ENCODE measurements around the gene ASAP3. TPM values are rescaled to one million over a fixed set of nuclear protein-coding genes. Genes with fewer than 3 reads are reported as not detected.
A peak's percentile ranks its signal among the peaks of the same experiment; 100 is the strongest.

ASAP3 gene
- total RNA-seq, 1 experiment from 2014 or later: 24.0 TPM

DNA sequence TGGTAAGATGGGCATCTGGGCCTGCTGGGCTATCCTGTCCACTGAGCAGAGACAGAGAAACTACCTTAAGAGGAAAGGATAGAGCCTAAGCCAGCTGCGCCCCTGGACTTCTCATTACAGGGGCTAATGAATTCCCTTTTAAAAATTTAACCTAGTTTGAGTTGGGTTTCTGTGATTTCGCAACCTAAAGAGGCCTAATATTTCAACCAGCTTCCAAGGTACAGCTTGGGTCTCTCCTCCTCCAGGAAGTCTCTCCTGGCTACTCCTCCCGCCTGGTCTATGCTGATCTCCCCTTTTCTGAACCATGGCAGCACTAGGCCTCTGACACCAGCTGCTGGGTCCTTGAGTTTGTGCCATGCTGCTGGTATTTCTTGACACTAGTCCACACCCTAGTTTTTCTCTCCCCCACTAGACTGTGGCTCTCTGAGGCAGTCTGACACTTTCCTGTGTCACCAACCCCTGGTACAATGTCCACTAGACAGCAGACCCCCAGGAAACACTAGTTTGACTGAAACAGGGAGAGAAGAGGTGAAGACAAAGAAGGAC is 30.5 kb downstream of the ASAP3 start:
- no peaks in the 10 kb centered on the region for H3K27me3 ChIP-seq
- H3K36me3 ChIP-seq: peaks cover 3% of the 10 kb centered on the region
- H3K9me3 ChIP-seq (replicated peaks): no peaks in the 10 kb centered on the region
- no peak overlapping the region for H3K4me3 ChIP-seq
- H3K4me1 ChIP-seq: no peaks in the 10 kb centered on the region
- DNase-seq: no peak
- no peak overlapping the region for H3K27ac ChIP-seq

DNA sequence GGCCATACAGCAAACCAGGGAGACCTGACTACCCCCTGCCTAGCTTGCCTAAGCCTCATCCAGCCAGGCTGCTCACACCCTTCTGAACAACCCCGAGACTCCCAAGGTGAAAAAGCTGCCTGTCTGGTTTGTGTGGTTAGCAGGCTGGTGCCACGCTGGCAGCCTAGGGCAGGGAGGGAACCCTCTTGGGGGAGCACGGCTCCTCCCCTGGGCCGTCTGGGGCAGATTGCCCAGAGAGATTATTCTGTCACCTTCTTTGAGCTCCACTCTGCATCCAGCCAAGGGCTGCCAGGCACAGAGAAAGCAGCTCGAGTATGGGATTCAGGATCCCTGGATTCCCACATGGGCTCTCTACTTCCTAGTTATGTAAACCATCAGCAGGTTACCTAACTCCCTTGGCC is 32.0 kb downstream of the ASAP3 start:
- Histone ChIP-seq H3K27ac (no peak overlapping the region), H3K9me3 (replicated peaks) (no peaks in the 10 kb centered on the region), H3K27me3 (no peaks in the 10 kb centered on the region), H3K4me3 (no peak overlapping the region), H3K4me1 (no peaks in the 10 kb centered on the region; the same call in 1 of the 2 replicates), H3K36me3 (peaks cover 3% of the 10 kb centered on the region)
- no peak for DNase-seq

DNA sequence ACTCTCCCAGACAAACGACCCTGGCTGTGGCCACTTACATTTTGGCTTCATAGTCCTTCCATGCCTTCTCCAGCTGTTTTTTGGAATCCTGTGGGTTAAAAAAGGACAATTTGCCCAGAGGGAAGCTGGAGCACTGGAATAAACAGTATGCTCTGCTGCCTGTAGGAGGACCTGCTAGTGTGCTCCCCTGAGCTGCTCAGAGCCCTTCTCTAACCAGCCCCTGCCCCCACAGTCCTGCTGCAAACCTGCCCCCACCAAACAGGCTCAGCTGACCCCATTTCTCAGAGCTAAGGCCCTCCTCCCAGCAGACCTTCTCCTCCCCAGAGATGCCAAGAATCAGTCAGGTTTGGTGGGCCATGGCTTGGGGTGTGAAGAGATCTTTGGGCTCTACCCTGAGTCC is 32.5 kb downstream of the ASAP3 start:
- Histone ChIP-seq H3K27ac (no peak overlapping the region), H3K27me3 (no peaks in the 10 kb centered on the region), H3K9me3 (replicated peaks) (no peaks in the 10 kb centered on the region), H3K4me3 (no peak overlapping the region), H3K36me3 (peaks cover 3% of the 10 kb centered on the region), H3K4me1 (no peaks in the 10 kb centered on the region; the same call in 1 of the 2 replicates)
- no peak for DNase-seq

DNA sequence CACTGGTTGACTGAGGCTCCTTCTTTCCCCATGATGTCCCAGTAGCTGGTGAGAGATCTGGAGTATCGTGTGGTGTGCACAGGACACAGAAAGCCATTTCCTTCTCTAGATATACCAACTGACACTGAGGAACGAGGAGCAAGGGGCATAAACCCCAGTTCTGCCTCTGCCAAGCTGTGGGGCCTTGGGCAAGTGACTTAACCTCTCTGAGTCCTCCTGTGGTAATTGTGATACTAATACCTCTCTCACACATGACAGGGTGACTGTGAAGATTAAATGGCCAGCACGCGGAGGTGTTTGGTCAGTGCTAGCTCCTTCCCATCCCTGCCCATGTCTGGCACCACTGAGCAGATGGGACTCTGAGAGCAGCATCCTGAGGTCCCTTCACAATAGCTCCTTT is 33.1 kb downstream of the ASAP3 start:
- Histone ChIP-seq H3K36me3 (peaks cover 3% of the 10 kb centered on the region), H3K4me3 (no peak overlapping the region), H3K9me3 (replicated peaks) (no peaks in the 10 kb centered on the region), H3K27ac (no peak overlapping the region), H3K27me3 (no peaks in the 10 kb centered on the region), H3K4me1 (no peaks in the 10 kb centered on the region; the same call in 1 of the 2 replicates)
- DNase-seq: no peak

DNA sequence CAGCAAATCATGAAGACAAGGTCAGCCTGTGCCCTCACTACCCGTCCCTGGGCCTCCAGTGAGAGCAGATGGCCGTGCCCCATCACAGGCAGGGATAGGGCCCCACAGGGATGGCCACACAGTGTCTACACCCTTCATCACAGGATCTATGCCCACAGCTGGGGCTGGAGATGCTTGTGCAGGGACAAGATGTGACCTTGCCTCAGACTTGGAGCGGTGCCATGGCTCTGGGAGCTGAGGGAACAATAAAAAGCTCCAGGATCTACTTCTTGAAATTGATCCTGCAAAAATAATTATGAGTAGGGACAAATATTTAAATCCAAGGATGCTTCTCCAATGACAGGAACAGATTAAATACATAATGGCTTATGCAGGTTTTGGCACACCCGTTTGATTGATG is 34.0 kb downstream of the ASAP3 start:
- Histone ChIP-seq H3K27ac (no peak overlapping the region), H3K9me3 (replicated peaks) (no peaks in the 10 kb centered on the region), H3K4me3 (no peak overlapping the region), H3K36me3 (peaks cover 3% of the 10 kb centered on the region), H3K4me1 (no peaks in the 10 kb centered on the region; the same call in 1 of the 2 replicates), H3K27me3 (no peaks in the 10 kb centered on the region)
- peak; percentile 44 to 54 for DNase-seq

DNA sequence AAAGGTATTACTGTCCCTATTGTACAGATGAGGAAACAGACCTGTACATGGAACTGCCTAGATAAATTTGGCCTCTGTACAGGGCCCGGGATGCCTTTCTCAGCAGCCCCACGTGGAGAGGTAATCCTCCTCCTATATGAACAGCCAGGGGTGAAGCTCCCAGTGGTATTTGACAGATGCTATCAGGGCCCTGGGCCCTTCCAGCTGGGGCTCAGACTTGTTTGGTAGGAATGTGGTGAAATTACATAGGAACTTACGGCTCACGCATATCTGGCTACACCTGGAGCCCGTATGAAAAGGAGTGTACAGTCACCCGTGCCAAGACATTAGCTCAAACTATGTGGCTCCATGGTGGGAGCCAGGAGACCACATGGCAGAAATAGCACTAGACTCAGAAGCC is 34.7 kb downstream of the ASAP3 start:
- peaks cover 3% of the 10 kb centered on the region; the same call in 1 of the 2 replicates for H3K36me3 ChIP-seq
- no peaks in the 10 kb centered on the region for H3K9me3 ChIP-seq (replicated peaks)
- no peaks in the 10 kb centered on the region; the same call in 1 of the 2 replicates for H3K4me1 ChIP-seq
- H3K4me3 ChIP-seq: no peak overlapping the region
- no peak for DNase-seq
- H3K27ac ChIP-seq: no peak overlapping the region
- H3K27me3 ChIP-seq: no peaks in the 10 kb centered on the region

DNA sequence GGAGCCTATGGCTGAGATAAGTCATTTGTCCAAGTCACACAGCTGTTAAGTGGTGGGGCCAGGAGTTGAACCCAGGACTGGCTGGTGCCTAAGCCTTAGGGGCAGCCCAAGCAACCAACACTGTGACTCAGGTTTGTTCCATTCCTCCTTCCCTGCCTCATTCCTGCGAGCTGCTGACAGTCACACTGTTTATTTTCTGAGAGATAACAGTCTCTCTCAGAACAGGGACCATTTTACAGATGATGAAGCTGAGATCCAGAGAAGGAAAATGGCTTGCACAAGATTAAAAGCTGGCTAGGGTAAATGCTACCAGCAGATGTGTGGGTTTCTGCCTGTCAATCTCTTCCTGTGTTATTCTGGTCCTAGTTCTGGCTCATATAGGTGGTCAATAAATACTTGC is 35.1 kb downstream of the ASAP3 start:
- Histone ChIP-seq H3K36me3 (peaks cover 3% of the 10 kb centered on the region; the same call in 1 of the 2 replicates), H3K4me3 (no peak overlapping the region), H3K9me3 (replicated peaks) (no peaks in the 10 kb centered on the region), H3K27me3 (no peaks in the 10 kb centered on the region), H3K4me1 (no peaks in the 10 kb centered on the region; the same call in 1 of the 2 replicates), H3K27ac (no peak overlapping the region)
- DNase-seq: no peak

DNA sequence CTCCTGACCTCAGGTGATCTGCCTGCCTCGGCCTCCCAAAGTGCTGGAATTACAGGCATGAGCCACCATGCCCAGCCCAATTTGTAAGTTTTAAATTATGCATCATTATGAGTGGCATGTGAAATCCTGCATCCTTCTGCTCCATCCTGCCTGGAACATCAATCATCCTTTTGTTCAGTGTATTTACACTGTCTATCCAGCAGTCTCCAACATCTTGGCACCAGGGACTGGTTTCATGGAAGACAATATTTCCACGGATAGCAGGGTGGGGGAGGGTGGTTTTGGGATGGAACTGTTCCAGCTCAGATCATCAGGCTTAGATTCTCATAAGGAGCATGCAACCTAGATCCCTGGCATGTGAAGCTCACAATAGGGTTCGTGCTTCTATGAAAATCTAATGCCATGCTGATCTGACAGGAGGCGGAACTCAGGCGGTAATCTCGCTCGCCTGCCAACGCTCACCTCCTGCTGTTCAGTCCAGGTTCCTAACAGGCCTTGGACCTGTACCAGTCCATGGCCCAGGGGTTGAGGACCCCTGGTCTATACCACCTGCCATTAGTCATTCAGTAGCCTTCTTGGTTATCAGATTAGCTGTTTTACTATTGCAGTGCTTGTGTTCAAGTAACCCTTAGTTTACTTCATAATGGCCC is 37.2 kb downstream of the ASAP3 start:
- no peaks in the 10 kb centered on the region; the same call in 1 of the 2 replicates for H3K4me1 ChIP-seq
- H3K27ac ChIP-seq: no peak overlapping the region
- H3K27me3 ChIP-seq: no peaks in the 10 kb centered on the region
- no peak overlapping the region for H3K4me3 ChIP-seq
- no peaks in the 10 kb centered on the region for H3K9me3 ChIP-seq (replicated peaks)
- no peak for DNase-seq
- H3K36me3 ChIP-seq: peaks cover 3% of the 10 kb centered on the region

DNA sequence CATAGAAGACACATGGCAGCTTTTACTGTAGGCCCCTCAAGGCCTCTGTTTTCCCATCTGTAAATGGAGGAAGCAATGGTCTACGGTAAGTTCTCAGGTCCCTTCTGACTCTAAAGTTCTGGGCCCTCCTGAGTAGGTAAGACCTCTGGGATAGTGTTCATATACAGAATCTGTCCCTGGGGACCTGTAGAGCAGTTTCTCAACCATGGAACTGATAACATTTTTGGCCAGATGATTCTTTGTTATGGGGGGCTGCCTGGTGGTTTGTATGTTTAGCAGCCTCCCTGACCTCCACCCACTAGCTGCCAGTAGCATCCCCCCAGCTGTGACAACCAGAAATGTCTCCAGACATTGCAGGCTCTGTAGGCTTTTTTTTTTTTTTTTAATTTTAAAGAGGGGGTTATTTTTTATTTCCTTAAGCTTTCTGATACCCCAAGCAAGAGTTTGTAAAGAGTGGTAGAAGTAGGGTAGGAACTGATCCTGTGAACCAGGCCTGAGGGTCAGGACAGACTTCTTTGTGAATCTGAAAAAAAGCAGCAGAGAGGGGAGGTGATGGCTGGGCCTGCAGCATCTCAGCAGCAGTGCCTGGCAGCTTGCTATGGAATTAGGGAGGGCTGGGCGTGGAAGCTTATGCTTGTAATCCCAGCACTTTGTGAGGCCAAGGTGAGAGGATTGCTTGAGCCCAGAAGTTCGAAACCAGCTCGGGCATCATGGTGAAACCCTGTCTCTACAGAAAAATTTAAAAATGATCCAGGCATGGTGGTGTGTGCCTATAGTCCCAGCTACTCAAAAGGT is 39.2 kb downstream of the ASAP3 start:
- no peak for DNase-seq
- H3K27me3 ChIP-seq: no peaks in the 10 kb centered on the region
- no peaks in the 10 kb centered on the region; the same call in 1 of the 2 replicates for H3K4me1 ChIP-seq
- no peaks in the 10 kb centered on the region for H3K9me3 ChIP-seq (replicated peaks)
- no peaks in the 10 kb centered on the region; the same call in 1 of the 2 replicates for H3K36me3 ChIP-seq
- H3K4me3 ChIP-seq: no peak overlapping the region
- H3K27ac ChIP-seq: no peak overlapping the region

DNA sequence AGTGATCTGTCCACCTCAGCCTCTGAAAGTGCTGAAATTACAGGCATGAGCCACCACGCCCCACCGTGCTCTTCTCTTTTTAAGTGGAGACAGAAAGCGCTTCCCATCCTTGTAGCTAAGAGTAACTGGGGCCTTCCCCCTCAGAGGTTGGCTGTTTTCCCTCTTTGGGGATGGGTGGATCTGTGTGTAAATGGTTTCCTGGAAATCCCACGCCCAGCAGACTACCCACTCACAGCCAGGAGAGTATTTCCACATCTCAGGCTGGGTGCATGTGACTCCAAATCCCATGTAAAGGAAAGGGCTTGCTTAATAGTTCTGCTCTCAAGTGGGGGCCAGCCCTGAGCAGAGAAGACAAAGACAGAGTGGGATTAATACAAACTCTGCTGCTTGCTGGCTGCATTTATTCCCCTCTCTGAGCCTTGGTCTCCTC is 39.9 kb downstream of the ASAP3 start:
- Histone ChIP-seq H3K4me3 (no peak overlapping the region), H3K27me3 (no peaks in the 10 kb centered on the region), H3K27ac (no peak overlapping the region)

DNA sequence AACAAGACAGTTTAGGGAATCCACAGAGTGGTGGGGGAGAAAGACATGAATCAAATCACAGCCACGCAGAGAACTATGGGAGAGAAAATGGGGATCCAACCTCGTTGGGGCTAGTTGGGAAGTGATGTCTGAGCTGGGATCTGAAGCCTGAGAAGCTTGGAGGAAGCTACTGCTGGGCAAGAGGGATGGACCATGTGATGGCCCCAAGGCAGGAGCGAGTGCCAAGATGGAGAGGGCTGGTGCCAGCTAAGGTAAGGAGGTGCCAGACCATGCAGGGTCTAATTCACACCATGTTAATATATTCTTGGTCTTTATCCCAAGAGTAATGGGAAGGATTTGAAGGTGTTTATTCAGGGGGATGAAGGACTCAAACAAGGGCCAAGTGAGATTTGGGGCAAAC is 41.2 kb downstream of the ASAP3 start:
- Histone ChIP-seq H3K36me3 (no peaks in the 10 kb centered on the region; the same call in none of the 2 replicates), H3K4me1 (no peaks in the 10 kb centered on the region; the same call in 1 of the 2 replicates), H3K27ac (no peak overlapping the region), H3K9me3 (replicated peaks) (no peaks in the 10 kb centered on the region), H3K4me3 (no peak overlapping the region), H3K27me3 (no peaks in the 10 kb centered on the region)
- DNase-seq: no peak

More for the DNA sequence above, 39.9 kb downstream of the ASAP3 start:
- no peaks in the 10 kb centered on the region; the same call in 1 of the 2 replicates for H3K36me3 ChIP-seq
- no peaks in the 10 kb centered on the region for H3K9me3 ChIP-seq (replicated peaks)
- H3K4me1 ChIP-seq: no peaks in the 10 kb centered on the region; the same call in 1 of the 2 replicates
- DNase-seq: no peak

DNA sequence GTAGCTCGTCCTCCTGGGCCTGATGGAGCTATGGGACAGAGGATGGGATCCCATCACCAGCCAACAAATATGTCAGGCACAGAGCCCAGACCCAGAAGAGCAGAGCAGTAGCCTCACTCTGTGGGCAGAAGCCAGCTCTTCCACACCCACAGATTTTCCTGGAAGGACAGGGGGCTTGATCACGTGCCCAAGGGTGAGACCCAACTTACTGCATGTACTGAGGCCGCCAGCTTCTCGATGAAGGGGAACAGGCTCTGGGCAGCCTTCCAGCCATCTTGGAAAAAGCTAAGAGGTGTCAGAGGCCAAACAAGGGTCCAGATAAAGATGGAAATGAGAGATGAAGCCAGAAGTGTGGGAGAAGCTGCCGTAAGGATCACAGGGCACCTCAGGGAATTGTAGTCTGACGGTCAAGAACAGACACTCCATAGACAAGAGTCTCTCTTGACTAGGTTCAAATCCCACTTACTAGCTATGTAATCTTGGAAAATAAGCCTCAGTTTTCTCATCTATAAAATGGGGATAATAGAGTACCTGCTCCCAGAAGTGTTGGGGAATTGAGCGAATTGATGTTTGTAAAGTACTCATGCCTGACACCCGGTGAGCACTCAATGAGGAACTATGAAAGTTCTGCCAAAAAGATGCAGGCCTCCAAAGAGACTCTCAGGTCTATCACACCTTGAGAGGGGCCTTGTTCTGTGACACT is 42.4 kb downstream of the ASAP3 start:
- DNase-seq: no peak
- H3K4me1 ChIP-seq: no peaks in the 10 kb centered on the region
- no peak overlapping the region for H3K4me3 ChIP-seq
- no peak overlapping the region for H3K27ac ChIP-seq
- H3K9me3 ChIP-seq (replicated peaks): no peaks in the 10 kb centered on the region
- no peaks in the 10 kb centered on the region for H3K27me3 ChIP-seq
- H3K36me3 ChIP-seq: no peaks in the 10 kb centered on the region; the same call in none of the 2 replicates

DNA sequence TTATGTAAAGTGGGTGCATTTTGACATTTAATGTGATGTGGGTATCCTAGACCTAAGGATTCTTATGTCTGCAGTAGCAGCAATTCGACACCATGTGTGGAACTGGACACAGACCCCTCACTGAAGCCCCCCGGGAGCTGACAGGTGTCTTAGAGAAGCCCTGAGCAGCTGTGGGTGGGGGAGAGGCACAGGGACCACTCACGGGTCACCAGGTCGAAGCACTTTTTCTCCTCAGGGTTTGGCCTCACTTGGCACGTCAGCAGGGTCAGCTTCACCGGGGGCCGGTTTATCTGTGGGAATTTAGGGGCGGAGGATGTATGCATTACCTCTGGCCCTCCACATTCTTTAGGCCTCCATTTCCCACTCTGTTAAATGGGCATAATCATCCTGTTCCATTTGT is 45.4 kb downstream of the ASAP3 start:
- Histone ChIP-seq H3K27me3 (no peaks in the 10 kb centered on the region), H3K36me3 (peaks cover 10% of the 10 kb centered on the region), H3K4me1 (no peaks in the 10 kb centered on the region), H3K9me3 (replicated peaks) (no peaks in the 10 kb centered on the region), H3K27ac (no peak overlapping the region), H3K4me3 (no peak overlapping the region)
- DNase-seq: no peak

DNA sequence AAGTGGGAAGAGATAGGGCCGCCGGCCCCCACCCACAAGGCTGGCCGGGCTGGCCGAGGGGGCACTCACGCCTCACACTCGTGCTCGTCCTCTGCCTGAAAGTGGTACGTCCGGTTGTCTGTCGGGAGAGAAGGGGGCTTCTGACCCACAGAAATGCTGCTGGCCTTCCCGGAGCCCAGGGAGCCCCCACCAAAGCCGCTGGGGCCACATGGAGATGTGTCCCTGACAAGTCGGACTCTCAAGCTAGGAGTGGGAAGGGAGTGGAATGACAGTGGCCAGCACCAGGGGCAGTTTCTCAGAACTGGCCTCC is 46.7 kb downstream of the ASAP3 start:
- DNase-seq: no peak
- no peaks in the 10 kb centered on the region for H3K9me3 ChIP-seq (replicated peaks)
- no peak overlapping the region for H3K27ac ChIP-seq
- H3K27me3 ChIP-seq: no peaks in the 10 kb centered on the region
- H3K4me1 ChIP-seq: no peaks in the 10 kb centered on the region
- no peak overlapping the region for H3K4me3 ChIP-seq
- H3K36me3 ChIP-seq: peaks cover 10% of the 10 kb centered on the region

All from SJCRH30 (cell line).